ENCODE data around the gene SRRT.

GRCh38 chr7:100914879-100915447, 40.1 kb downstream of the SRRT start:
- TF ChIP-seq POLR2AphosphoS5 (IDR thresholded peaks at IDR 0.05; ENCODE audit: low read depth) (no peak), CTCF (IDR thresholded peaks at IDR 0.05; ENCODE audit: insufficient read depth, low read length) (no peak), GABPA (IDR thresholded peaks at IDR 0.05; ENCODE audit: low read depth) (no peak), SPI1 (IDR thresholded peaks at IDR 0.05; ENCODE audit: borderline replicate concordance, low read depth) (no peak), REST (IDR thresholded peaks at IDR 0.05; ENCODE audit: insufficient replicate concordance, low read depth) (no peak)
